Measurements from ENCODE around the gene HYKK. TPM values are rescaled to one million over a fixed set of nuclear protein-coding genes. Genes with fewer than 3 reads are reported as not detected.

The HYKK gene
- total RNA-seq, 4 donors from 2014 or later: 7.0 to 15.0 (median 9.1) TPM

GRCh38 chr15:78565951-78566774, 58.8 kb downstream of the HYKK start:
- Histone ChIP-seq H3K4me1 (peaks cover 9% of the 10 kb centered on the region in 2 donors), H3K27me3 (peaks cover 4% of the 10 kb centered on the region), H3K4me3 (replicated peaks in 1 of 3) (peak overlapping the region; percentile 26 to 43 (median 33)), H3K36me3 (no peaks in the 10 kb centered on the region), H3K27ac (no peak overlapping the region), H3K9me3 (no peaks in the 10 kb centered on the region)
- TF ChIP-seq POLR2A (IDR thresholded peaks at IDR 0.05): no peak
- peak in 1 of 6 experiments; percentile 10 for TF ChIP-seq CTCF (IDR thresholded peaks at IDR 0.05)
- WGBS, 2 donors: 3 to 5% methylated on average over 19 of the region's 19 CpGs
- intact Hi-C loops (cut with DNase I): no loop called here
- peak in 1 of 2 donors; percentile 6 for DNase-seq

GRCh38 chr15:78567531-78567930, 60.2 kb downstream of the HYKK start:
- H3K4me3 ChIP-seq (replicated peaks in 1 of 3): no peak overlapping the region
- TF ChIP-seq CTCF (IDR thresholded peaks at IDR 0.05): no peak
- no peak for TF ChIP-seq POLR2A (IDR thresholded peaks at IDR 0.05)
- DNase-seq: no peak
- H3K4me1 ChIP-seq: peaks cover 9% of the 10 kb centered on the region in 2 donors
- intact Hi-C loops (cut with DNase I): no loop called here
- H3K9me3 ChIP-seq: no peaks in the 10 kb centered on the region
- WGBS, 2 donors: 86% methylated on average over 4 of the region's 4 CpGs
- no peak overlapping the region for H3K27ac ChIP-seq
- H3K27me3 ChIP-seq: peaks cover 4% of the 10 kb centered on the region
- H3K36me3 ChIP-seq: no peaks in the 10 kb centered on the region

- TF ChIP-seq CTCF (IDR thresholded peaks at IDR 0.05) (no peak), POLR2A (IDR thresholded peaks at IDR 0.05) (no peak)
- Histone ChIP-seq H3K9me3 (no peaks in the 10 kb centered on the region), H3K27ac (no peak overlapping the region), H3K4me3 (replicated peaks in 1 of 3) (no peak overlapping the region), H3K36me3 (no peaks in the 10 kb centered on the region), H3K27me3 (peaks cover 4% of the 10 kb centered on the region), H3K4me1 (peaks cover 9% of the 10 kb centered on the region in 2 donors)
- DNase-seq: no peak
- intact Hi-C loops (cut with DNase I): no loop called here
- WGBS, 2 donors: 79 to 82% methylated on average over 2 of the region's 2 CpGs
These were observed 63.3 kb downstream of the HYKK start for GRCh38 chr15:78570710-78571109.

GRCh38 chr15:78571382-78571781, 64.0 kb downstream of the HYKK start:
- Histone ChIP-seq H3K27me3 (peaks cover 4% of the 10 kb centered on the region), H3K9me3 (no peaks in the 10 kb centered on the region), H3K4me1 (peaks cover 3 to 4% of the 10 kb centered on the region in 2 donors), H3K27ac (no peak overlapping the region), H3K4me3 (replicated peaks in 1 of 3) (no peak overlapping the region), H3K36me3 (no peaks in the 10 kb centered on the region)
- TF ChIP-seq CTCF (IDR thresholded peaks at IDR 0.05): no peak
- TF ChIP-seq POLR2A (IDR thresholded peaks at IDR 0.05): no peak
- intact Hi-C loops (cut with DNase I): no loop called here
- no peak for DNase-seq
- 88 to 90% methylated on average over 4 of the region's 4 CpGs for WGBS, 2 donors

- H3K9me3 ChIP-seq: no peaks in the 10 kb centered on the region
- no peak overlapping the region for H3K4me3 ChIP-seq (replicated peaks in 1 of 3)
- peaks cover 4% of the 10 kb centered on the region for H3K27me3 ChIP-seq
- TF ChIP-seq POLR2A (IDR thresholded peaks at IDR 0.05) (no peak), CTCF (IDR thresholded peaks at IDR 0.05) (no peak)
- intact Hi-C loops (cut with DNase I): no loop called here
- H3K36me3 ChIP-seq: no peaks in the 10 kb centered on the region
- no peaks in the 10 kb centered on the region for H3K4me1 ChIP-seq
- WGBS, 2 donors: 73 to 81% methylated on average over 4 of the region's 4 CpGs
- H3K27ac ChIP-seq: no peak overlapping the region
- no peak for DNase-seq
These were observed 66.0 kb downstream of the HYKK start for GRCh38 chr15:78573416-78573815.

All from thyroid gland (tissue), 4 donors.